GM12865 (cell line): ENCODE data around the gene NPFFR2.

ENCODE experiments used
- DNase-seq: peaks from one replicate; pipeline ENCODE4 v3.0.0; 2010; ENCODE audit warnings: low read depth
- H3K4me3 ChIP-seq: 2 replicates; pipeline ENCODE4 v1.5.1; 2011; ENCODE audit warnings: mild to moderate bottlenecking, low read depth, low read length, control low read depth
- CTCF ChIP-seq: IDR thresholded peaks from 2 replicates; pipeline ENCODE4 v1.5.1; 2011; ENCODE audit warnings: low read length, control low read depth, low read depth, inconsistent platforms; ENCODE audit not compliant: insufficient read depth; ENCODE audit errors: missing control alignments

The NPFFR2 gene

DNA sequence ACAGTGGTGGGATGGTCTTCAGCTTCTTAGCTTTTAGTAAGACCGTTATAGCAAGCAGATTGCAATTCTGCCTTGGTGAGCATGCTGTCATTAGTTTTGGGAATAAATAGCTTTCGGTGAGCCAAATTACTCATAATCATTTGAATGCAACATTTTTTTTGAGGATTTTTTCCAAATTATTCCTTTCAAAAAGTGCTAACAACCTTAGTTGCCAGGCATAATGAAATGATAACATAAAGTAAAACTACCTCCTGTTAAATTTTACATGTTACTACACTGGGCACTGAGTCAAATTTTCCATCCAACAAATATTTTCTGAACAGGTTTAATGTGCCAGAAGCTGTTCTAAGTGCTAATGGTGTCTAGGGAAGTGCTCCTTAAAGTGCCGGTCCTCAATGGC, 15.8 kb upstream of the NPFFR2 start:
- no peak for DNase-seq
- TF ChIP-seq CTCF = no peak
- no peak overlapping the region for H3K4me3 ChIP-seq

DNA sequence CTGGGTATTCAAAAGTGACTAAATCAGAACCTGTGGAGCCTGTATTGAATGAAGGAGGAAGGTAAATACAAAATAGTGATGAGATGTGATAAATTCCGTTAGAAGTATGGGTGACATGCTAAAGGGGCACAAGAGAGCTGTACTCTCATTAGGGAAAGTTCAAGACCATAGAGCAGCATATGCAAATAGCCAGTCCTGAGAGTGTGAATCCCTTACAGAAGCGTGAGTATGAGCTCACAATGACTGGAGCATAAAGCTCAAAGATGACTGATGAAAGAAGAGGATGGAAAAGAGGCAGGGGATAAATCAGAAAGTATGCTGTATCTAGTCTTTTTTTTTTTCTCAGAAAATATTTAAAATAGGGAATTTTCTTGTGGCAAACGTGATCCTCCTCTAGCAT, 12.1 kb upstream of the NPFFR2 start:
- no peak for TF ChIP-seq CTCF
- no peak overlapping the region for H3K4me3 ChIP-seq
- no peak for DNase-seq

GRCh38 chr4:72022553-72022952, 9.2 kb upstream of the NPFFR2 start:
- DNase-seq = no peak
- TF ChIP-seq CTCF = no peak
- H3K4me3 ChIP-seq = no peak overlapping the region

GRCh38 chr4:72055566-72055965, 23.8 kb downstream of the NPFFR2 start:
- no peak overlapping the region for H3K4me3 ChIP-seq
- no peak for TF ChIP-seq CTCF
- no peak for DNase-seq

GRCh38 chr4:72063726-72064125, 31.9 kb downstream of the NPFFR2 start:
- no peak for DNase-seq
- no peak for TF ChIP-seq CTCF

DNA sequence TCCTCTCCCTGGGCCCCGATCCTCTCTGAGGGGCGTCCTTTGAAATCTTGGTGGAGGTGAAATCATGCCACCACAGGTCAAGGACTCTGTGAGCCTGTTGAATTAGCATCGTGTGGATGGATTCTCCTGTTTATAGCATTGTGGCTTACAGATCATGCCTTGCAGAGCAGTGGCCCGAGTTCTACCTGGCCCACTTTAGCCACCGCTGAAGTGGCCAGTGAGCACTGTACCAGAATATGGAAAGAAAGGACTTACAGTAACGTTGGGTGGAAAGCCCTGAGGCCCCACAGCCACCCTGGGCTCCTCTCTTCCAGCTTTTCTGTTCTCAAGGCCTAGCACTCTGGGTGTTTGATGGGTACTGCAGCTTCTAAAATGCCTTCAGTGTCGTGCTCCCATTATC, 35.3 kb downstream of the NPFFR2 start:
- no peak overlapping the region for H3K4me3 ChIP-seq
- TF ChIP-seq CTCF = no peak
- DNase-seq = no peak

More at GRCh38 chr4:72063726-72064125, 31.9 kb downstream of the NPFFR2 start:
- H3K4me3 ChIP-seq = no peak overlapping the region

DNA sequence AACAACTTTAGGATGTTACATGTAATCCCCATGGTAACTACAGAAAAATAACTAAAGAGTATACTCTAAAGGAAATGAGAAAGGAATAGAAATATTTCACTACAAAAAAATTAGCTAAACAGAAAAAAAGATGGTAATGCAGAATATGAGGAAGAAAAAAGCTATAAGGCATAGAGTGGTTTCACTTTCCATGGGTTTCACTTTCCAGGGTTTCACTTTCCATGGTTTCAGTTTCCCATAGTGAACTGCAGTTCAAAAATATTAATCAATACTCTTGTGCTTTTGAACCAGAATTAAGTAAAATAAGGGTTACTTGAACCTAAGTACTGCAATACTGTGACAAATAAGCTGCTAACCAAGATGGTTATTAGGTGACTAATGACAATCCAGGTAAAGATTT, 42.0 kb downstream of the NPFFR2 start:
- no peak for TF ChIP-seq CTCF
- H3K4me3 ChIP-seq = no peak overlapping the region
- DNase-seq = no peak
